HCT116 (cell line): ENCODE results near the gene LURAP1L. TPM values are rescaled to one million over a fixed set of nuclear protein-coding genes. Genes with fewer than 3 reads are reported as not detected.

Experiments used
- ATAC-seq: fragments of 200-7000 bp; cut with Tn5 transposase; 2 replicates; pipeline ENCODE4 v1.9.1; 2020; ENCODE audit warnings: mild to moderate bottlenecking, moderate library complexity
- BruUV-seq: library from RNA; stranded (reverse); fragments of 400-500 nt; replicated peaks from 2 replicates; lab custom pipeline; 2021; lab: Mats Ljungman, UMichigan
- CTCF ChIA-PET: fragments of 300-600 bp; sonication (Branson Sonifier 250); formaldehyde crosslinking; loops from one replicate; lab custom pipeline; 2021; ENCODE audit warnings: antibody characterized with exemption; lab: Charles Lee
- POLR2A ChIA-PET: fragments of 300-600, 350-600 bp; sonication (Branson Sonifier 250); formaldehyde crosslinking; loops from one replicate; lab custom pipeline; 2021; ENCODE audit warnings: antibody characterized with exemption; lab: Charles Lee
- RAD21 ChIA-PET, 2 experiments: fragments of 300-600 bp; sonication (Branson Sonifier 250); formaldehyde crosslinking; loops; one replicate each; lab custom pipeline; 2023; ENCODE audit warnings: low total read pairs in 2 of 2; ENCODE audit not compliant: uncharacterized antibody in 2 of 2, unreplicated experiment in 2 of 2, low non-redundant PET in 1 of 2; lab: Charles Lee
- DNase-seq: peaks from one replicate; pipeline ENCODE4 v3.0.0-alpha.2; 2010; ENCODE audit warnings: low read depth, low spot score
- H2AFZ ChIP-seq: fragments of 200-600 bp; shearing (Covaris generic), sonication (generic); 2 replicates; pipeline ENCODE4 v1.6.1; 2017; ENCODE audit warnings: low read depth, mixed run types, mixed read lengths, antibody characterized with exemption, low read length; ENCODE audit not compliant: poor library complexity, severe bottlenecking
- H3K27ac ChIP-seq: 2 replicates; pipeline ENCODE4 v1.5.1; 2012; ENCODE audit warnings: low read depth, low read length
- H3K27me3 ChIP-seq: fragments of 200-600 bp; sonication (generic); 2 replicates; pipeline ENCODE4 v1.6.1; 2016; ENCODE audit warnings: mixed run types, low read length, mixed read lengths; ENCODE audit not compliant: insufficient read depth
- H3K36me3 ChIP-seq, 2 experiments: fragments of 200-500 bp in 1 of 2; fragments of 200-600 bp in 1 of 2; sonication (Bioruptor generic) in 1 of 2; sonication (generic) in 1 of 2; 2 replicates each; pipeline versions ENCODE4 v1.5.1 to v1.6.1; 2014 to 2016; ENCODE audit warnings: low read length in 2 of 2, inconsistent platforms in 1 of 2, mixed read lengths in 1 of 2, mixed run types in 1 of 2; ENCODE audit not compliant: insufficient read depth in 2 of 2, control insufficient read depth in 1 of 2
- H3K4me1 ChIP-seq, 2 experiments: fragments of 200-600 bp in 1 of 2; sonication (generic) in 1 of 2; 2 replicates each; pipeline versions ENCODE4 v1.5.1 to v1.6.1; 2012 to 2017; ENCODE audit warnings: low read length in 2 of 2, inconsistent platforms in 1 of 2, mild to moderate bottlenecking in 1 of 2, mixed read lengths in 1 of 2, mixed run types in 1 of 2, moderate library complexity in 1 of 2; ENCODE audit not compliant: insufficient read depth in 2 of 2, control insufficient read depth in 1 of 2
- H3K4me2 ChIP-seq: fragments of 200-600 bp; sonication (generic); 2 replicates; pipeline ENCODE4 v1.6.1; 2017; ENCODE audit warnings: mixed run types, low read length, mixed read lengths
- H3K4me3 ChIP-seq, 2 experiments: fragments of 200-600 bp in 1 of 2; sonication (generic) in 1 of 2; replicated peaks in 1 of 2; 2 replicates each; pipeline ENCODE4 v1.5.1; 2011 to 2016; ENCODE audit warnings: low read length in 2 of 2, control low read depth in 1 of 2, low read depth in 1 of 2, mild to moderate bottlenecking in 1 of 2, mixed read lengths in 1 of 2, mixed run types in 1 of 2
- H3K79me2 ChIP-seq: fragments of 200-600 bp; sonication (generic); 2 replicates; pipeline ENCODE4 v1.6.1; 2017; ENCODE audit warnings: mild to moderate bottlenecking, mixed run types, low read length, moderate library complexity, mixed read lengths; ENCODE audit not compliant: insufficient read depth
- H3K9ac ChIP-seq: fragments of 200-600 bp; sonication (generic); 2 replicates; pipeline ENCODE4 v1.6.1; 2016; ENCODE audit warnings: low read length, mixed read lengths
- H3K9me2 ChIP-seq: fragments of 200-600 bp; sonication (generic), shearing (Covaris generic); 2 replicates; pipeline ENCODE4 v1.6.1; 2017; ENCODE audit warnings: mixed run types, mild to moderate bottlenecking, moderate library complexity; ENCODE audit not compliant: insufficient read depth
- H3K9me3 ChIP-seq, 2 experiments: fragments of 200-500 bp in 1 of 2; fragments of 200-600 bp in 1 of 2; sonication (Bioruptor generic) in 1 of 2; sonication (generic) in 1 of 2; 2 replicates each; pipeline ENCODE4 v1.6.1; 2014 to 2017; ENCODE audit warnings: low read length in 2 of 2, mixed read lengths in 2 of 2, inconsistent platforms in 1 of 2, low read depth in 1 of 2, mild to moderate bottlenecking in 1 of 2, mixed run types in 1 of 2, moderate library complexity in 1 of 2; ENCODE audit not compliant: control insufficient read depth in 1 of 2, insufficient read depth in 1 of 2
- H4K20me1 ChIP-seq: fragments of 200-600 bp; sonication (generic), shearing (Covaris generic); 2 replicates; pipeline ENCODE4 v1.6.1; 2017; ENCODE audit warnings: mixed run types, mild to moderate bottlenecking, moderate library complexity; ENCODE audit not compliant: insufficient read depth
- CBX3 ChIP-seq: IDR thresholded peaks from 2 replicates; pipeline ENCODE4 v1.6.1; 2012; ENCODE audit warnings: low read depth
- RAD21 ChIP-seq: IDR thresholded peaks from 2 replicates; pipeline ENCODE4 v1.6.1; 2012; ENCODE audit warnings: low read depth, mild to moderate bottlenecking
- SRF ChIP-seq: IDR thresholded peaks from 2 replicates; pipeline ENCODE4 v1.6.1; 2012; ENCODE audit warnings: low read depth
- intact Hi-C: fragments of 100-400 bp; cut with micrococcal nuclease; formaldehyde crosslinking; loops from 2 replicates; pipeline ENCODE4 v1.10.0; 2022
- total RNA-seq: library from RNA; stranded (reverse); gene quantifications from one replicate; pipeline ENCODE4 v1.2.1, GENCODE V29; 2021; ENCODE audit not compliant: unreplicated experiment
- TF ChIP-seq, protein P1 (sequence below): IDR thresholded peaks from 2 replicates; pipeline ENCODE4 v1.6.1; 2012
- TF ChIP-seq, protein P2 (sequence below), 3 experiments: fragments of 200-600 bp in 1 of 3; sonication (generic) in 1 of 3; IDR thresholded peaks in 2 of 3; conservative IDR thresholded peaks in 1 of 3; 2 replicates each; pipeline ENCODE4 v1.5.1; 2012 to 2017; ENCODE audit warnings: low read depth in 2 of 3, low read length in 2 of 3, antibody characterized with exemption in 1 of 3, borderline replicate concordance in 1 of 3, control low read depth in 1 of 3, mild to moderate bottlenecking in 1 of 3, mixed read lengths in 1 of 3, mixed run types in 1 of 3, moderate library complexity in 1 of 3; ENCODE audit not compliant: insufficient read depth in 1 of 3

Gene LURAP1L
- total RNA-seq, 1 experiment from 2014 or later = 13.3 TPM

DNA sequence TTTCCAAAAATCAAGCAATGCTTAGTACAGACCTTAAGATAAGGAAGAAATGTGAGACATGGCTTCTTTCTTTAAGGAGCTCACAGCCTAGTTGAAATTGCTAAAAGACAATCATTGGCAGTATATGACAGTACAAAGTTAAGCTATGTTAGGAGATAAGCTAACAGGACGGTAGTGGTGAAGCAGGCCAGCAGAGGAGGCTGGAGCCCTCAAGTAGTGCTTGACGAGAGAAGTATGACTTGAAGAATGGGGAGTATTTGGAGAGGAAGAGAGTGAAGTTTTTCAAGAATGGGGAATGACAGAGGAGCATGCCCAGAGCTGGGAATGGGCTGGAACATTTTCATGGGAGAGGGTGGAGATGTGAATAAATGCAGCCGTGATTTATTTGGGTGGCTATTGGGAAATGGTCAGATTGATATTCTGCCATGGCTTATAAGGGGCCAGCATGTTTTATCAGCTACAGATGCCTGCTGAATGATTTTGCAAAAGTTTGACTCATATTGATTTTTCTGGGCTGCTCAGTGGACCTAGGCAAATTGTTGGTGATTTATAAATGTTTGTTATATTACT lies 43.7 kb downstream of the LURAP1L start:
- peaks cover 20 to 47% of the 10 kb centered on the region in 2 experiments; a peak in 3 of 4 replicates for H3K4me1 ChIP-seq
- H3K27ac ChIP-seq = no peak overlapping the region
- H4K20me1 ChIP-seq = no peaks in the 10 kb centered on the region
- H3K9me2 ChIP-seq = no peaks in the 10 kb centered on the region
- H3K36me3 ChIP-seq = no peaks in the 10 kb centered on the region
- RAD21 ChIA-PET = no interaction called here
- ATAC-seq (no peak), DNase-seq (no peak)
- H2AFZ ChIP-seq = peak overlapping the region; percentile 24
- no peak overlapping the region for H3K4me3 ChIP-seq
- H3K27me3 ChIP-seq = no peaks in the 10 kb centered on the region
- no peak overlapping the region for H3K9ac ChIP-seq
- 0 out of 2 replicates have a peak overlapping the region, but pooled peaks have one; percentile 49 for H3K4me2 ChIP-seq
- peak; percentile 22; the same call in 1 of the 2 replicates for TF ChIP-seq RAD21
- TF ChIP-seq, protein P1, sequence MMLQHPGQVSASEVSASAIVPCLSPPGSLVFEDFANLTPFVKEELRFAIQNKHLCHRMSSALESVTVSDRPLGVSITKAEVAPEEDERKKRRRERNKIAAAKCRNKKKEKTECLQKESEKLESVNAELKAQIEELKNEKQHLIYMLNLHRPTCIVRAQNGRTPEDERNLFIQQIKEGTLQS = no peak
- CTCF ChIA-PET = interaction anchor here (1.2 to 2.1 kb wide), 3 partner anchors 42 to 100 kb away, joined by 3 to 7 read pairs (median 4); no protein-coding TSS in a partner anchor
- POLR2A ChIA-PET = interaction anchor here (1.7 to 3.0 kb wide), 2 partner anchors 8 to 43 kb away, joined by 4 to 14 read pairs; partner anchors contain the start of gene LURAP1L
- no peaks in the 10 kb centered on the region for H3K79me2 ChIP-seq
- BruUV-seq = no TSS peak
- intact Hi-C loops = no loop called here
- no peaks in the 10 kb centered on the region for H3K9me3 ChIP-seq

DNA sequence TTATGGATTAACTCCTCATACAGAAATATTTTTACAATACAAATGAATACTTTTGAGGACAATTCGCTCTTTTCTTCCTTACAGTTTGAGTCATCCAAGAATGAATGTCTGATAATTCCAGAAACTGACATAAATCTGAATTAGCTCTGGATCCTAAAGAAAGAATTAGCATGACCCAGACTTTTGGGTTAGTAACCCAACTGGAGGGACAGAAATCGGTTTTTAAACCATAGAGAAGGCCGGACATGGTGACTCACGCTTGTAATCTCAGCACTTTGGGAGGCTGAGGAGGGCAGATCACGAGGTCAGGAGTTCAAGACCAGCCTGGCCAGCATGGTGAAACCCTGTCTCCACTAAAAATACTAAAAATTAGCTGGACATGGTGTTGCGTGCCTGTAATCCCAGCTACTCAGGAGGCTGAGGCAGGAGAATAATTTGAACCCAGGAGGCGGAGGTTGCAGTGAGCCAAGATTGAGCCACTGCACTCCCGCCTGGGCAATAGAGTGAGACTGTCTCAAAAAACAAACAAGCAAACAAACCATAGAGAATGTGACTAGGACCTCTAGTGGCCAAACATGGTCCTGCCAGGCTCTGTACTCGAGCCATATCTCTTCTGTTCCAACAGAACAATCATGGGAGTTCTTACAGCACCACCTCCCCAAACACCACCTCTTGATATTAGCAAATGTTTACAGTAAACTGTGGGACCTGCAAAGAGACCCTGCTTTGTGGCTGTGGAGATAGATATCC lies 44.8 kb downstream of the LURAP1L start:
- Histone ChIP-seq H3K9me2 (no peaks in the 10 kb centered on the region), H3K9ac (no peak overlapping the region), H3K4me3 (no peak overlapping the region), H3K79me2 (no peaks in the 10 kb centered on the region), H3K9me3 (no peaks in the 10 kb centered on the region), H3K27me3 (no peaks in the 10 kb centered on the region), H3K4me2 (no peak overlapping the region), H2AFZ (peak overlapping the region; percentile 7), H3K4me1 (peaks cover 16 to 36% of the 10 kb centered on the region in 2 experiments; a peak in 3 of 4 replicates), H3K27ac (no peak overlapping the region), H3K36me3 (no peaks in the 10 kb centered on the region), H4K20me1 (no peaks in the 10 kb centered on the region)
- TF ChIP-seq SRF (no peak), RAD21 (peak; percentile 45), CBX3 (no peak; the same call in 1 of the 2 replicates)
- TF ChIP-seq, protein P2, sequence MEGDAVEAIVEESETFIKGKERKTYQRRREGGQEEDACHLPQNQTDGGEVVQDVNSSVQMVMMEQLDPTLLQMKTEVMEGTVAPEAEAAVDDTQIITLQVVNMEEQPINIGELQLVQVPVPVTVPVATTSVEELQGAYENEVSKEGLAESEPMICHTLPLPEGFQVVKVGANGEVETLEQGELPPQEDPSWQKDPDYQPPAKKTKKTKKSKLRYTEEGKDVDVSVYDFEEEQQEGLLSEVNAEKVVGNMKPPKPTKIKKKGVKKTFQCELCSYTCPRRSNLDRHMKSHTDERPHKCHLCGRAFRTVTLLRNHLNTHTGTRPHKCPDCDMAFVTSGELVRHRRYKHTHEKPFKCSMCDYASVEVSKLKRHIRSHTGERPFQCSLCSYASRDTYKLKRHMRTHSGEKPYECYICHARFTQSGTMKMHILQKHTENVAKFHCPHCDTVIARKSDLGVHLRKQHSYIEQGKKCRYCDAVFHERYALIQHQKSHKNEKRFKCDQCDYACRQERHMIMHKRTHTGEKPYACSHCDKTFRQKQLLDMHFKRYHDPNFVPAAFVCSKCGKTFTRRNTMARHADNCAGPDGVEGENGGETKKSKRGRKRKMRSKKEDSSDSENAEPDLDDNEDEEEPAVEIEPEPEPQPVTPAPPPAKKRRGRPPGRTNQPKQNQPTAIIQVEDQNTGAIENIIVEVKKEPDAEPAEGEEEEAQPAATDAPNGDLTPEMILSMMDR (IDR thresholded peaks at IDR 0.05 in 2 of 3, conservative IDR thresholded peaks at IDR 0.05 in 1 of 3; ENCODE audit: borderline replicate concordance in 1 of 3, insufficient read depth in 1 of 3, low read depth in 2 of 3, low read length in 2 of 3) = peak; percentile 19 to 76 (median 68); a peak in 4 of 6 replicates
- TF ChIP-seq, protein P1 = no peak
- ChIA-PET CTCF (interaction anchor here (1.0 to 2.1 kb wide), 2 partner anchors 15 to 96 kb away, joined by 3 to 7 read pairs; no protein-coding TSS in a partner anchor), RAD21 (no interaction called here), POLR2A (interaction anchor here (1.7 to 3.0 kb wide), 2 partner anchors 9 to 44 kb away, joined by 4 to 14 read pairs; partner anchors contain the start of gene LURAP1L)
- DNase-seq (peak; percentile 28), ATAC-seq (peak; percentile 80)
- intact Hi-C loops = no loop called here
- no TSS peak for BruUV-seq
